ENCODE data around the gene RHOH.

Gene RHOH

DNA sequence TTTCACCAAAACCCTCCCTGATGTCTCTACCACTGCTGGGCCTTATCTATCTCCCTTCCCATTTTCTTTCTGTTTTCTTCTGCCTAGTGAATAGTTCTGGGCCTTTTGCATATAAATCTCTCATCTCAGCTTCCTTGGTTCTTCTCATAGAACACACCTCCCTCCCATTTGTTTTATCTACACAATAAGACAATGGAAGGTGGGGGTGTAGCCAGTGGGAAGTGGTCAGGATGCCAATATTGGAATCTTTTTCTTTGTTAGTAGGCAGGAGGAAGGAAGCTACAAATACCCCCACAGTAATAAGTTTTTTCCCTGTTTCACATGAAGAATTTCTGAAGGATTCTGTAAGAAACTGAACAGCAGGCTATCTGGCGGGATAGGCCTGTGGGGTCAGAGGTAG lies 30.9 kb upstream of the RHOH start:
- Histone ChIP-seq H3K4me3 (no peak overlapping the region), H3K27ac (no peak overlapping the region)
- TF ChIP-seq, protein P1, sequence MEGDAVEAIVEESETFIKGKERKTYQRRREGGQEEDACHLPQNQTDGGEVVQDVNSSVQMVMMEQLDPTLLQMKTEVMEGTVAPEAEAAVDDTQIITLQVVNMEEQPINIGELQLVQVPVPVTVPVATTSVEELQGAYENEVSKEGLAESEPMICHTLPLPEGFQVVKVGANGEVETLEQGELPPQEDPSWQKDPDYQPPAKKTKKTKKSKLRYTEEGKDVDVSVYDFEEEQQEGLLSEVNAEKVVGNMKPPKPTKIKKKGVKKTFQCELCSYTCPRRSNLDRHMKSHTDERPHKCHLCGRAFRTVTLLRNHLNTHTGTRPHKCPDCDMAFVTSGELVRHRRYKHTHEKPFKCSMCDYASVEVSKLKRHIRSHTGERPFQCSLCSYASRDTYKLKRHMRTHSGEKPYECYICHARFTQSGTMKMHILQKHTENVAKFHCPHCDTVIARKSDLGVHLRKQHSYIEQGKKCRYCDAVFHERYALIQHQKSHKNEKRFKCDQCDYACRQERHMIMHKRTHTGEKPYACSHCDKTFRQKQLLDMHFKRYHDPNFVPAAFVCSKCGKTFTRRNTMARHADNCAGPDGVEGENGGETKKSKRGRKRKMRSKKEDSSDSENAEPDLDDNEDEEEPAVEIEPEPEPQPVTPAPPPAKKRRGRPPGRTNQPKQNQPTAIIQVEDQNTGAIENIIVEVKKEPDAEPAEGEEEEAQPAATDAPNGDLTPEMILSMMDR (IDR thresholded peaks at IDR 0.05), result no peak
- DNase-seq (ENCODE audit: low spot score), result no peak

DNA sequence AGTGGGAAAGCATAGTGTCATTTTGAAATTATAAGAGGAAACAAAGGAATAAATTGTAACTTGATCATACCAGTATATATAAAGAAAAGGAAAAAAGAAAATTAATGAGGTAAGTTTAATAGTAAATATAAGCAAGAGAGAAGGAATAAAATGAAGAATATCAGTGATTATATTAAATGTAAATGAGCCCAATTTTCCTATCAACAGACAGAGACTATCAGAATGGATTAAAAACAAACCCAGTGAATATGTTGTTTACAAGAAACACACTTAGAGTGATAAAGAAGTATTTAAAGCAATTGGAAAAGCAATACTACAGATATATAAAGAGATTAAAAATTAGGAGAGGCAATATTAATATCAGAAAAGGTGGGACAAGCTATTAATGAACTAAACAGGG lies 28.8 kb upstream of the RHOH start:
- no peak for DNase-seq (ENCODE audit: low spot score)
- Histone ChIP-seq H3K4me3 (no peak overlapping the region), H3K27ac (no peak overlapping the region)
- TF ChIP-seq, protein P1 (IDR thresholded peaks at IDR 0.05), result no peak

DNA sequence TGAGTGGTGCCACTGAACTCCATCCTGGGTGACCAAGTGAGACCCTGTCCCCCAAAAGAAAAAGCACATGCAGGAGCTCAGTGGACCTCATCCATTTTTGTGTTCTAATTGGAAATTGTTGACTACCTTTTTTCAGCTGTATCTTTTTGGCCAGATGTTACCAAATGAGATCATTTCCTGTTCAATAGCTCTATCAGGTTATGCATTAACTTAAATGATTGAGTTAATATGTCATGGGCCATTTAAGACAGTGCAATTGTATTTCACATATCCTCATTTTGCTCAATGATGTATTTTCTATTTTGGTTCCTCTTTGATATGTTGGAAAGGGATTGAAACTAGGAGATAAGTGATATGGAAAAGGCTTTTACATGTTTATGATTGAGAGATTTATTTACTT lies 26.2 kb upstream of the RHOH start:
- TF ChIP-seq, protein P1 (IDR thresholded peaks at IDR 0.05), result no peak
- H3K4me3 ChIP-seq, result no peak overlapping the region
- H3K27ac ChIP-seq, result no peak overlapping the region
- no peak for DNase-seq (ENCODE audit: low spot score)

DNA sequence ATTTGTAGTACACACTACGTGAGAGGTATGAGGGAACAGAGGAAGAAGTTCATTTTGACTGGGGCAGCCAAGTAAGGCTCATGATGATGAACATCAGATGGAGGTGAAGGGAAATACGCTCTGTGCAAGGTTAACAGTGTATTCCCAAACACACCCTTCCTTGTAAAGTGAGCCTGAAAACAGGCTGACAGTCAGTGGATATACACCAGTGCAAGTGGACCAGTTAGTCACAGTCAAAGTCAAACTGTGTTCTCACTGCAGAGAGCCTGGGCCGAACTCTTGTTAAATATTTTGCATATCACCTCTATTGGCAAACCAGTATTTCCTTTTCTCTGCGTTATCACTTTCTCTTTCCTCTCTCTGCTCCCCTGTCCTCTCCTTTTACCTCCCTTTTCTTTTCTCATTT lies 23.4 kb upstream of the RHOH start:
- no peak for DNase-seq (ENCODE audit: low spot score)
- Histone ChIP-seq H3K27ac (no peak overlapping the region), H3K4me3 (no peak overlapping the region)
- TF ChIP-seq, protein P1 (IDR thresholded peaks at IDR 0.05), result no peak

DNA sequence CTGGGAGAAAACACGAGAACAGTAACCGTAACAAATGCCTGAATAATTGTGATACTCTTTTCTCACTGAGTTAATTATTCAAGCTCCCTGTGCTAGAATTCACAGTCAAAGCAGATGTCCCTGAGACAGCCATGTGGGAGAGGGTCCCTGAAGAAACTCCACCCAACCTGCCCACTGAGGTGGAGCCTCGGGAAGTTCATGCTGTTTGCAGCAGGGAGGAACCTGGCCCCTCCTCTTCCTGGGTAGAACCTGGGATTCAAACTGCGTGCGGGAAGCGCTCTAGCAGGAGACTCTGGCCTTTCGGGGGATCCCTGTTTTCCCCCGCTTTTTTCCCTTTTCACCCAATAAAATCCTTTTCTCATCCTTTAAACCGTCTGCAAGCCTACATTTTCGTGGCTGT lies 20.2 kb upstream of the RHOH start:
- no peak for DNase-seq (ENCODE audit: low spot score)
- Histone ChIP-seq H3K27ac (no peak overlapping the region), H3K4me3 (no peak overlapping the region)
- TF ChIP-seq, protein P1 (IDR thresholded peaks at IDR 0.05), result no peak

DNA sequence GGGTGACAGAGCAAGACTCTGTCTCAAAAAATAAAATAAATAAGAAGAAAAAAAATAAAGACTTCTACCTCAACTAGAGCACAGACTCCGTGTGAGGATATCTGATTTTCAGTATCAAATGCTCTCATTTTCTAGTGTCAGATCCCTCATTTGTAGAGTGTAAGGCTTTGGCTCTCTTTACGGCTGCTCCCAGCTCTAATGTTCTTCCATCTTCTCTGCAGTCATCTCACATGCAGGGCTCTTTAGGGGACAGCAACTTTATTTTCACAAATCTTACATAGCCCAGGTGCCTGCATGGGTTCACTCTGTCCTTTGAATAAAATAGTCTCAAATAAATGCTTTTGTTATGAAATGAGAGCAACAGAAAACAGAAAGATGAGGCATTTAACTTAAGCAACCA lies 19.2 kb upstream of the RHOH start:
- TF ChIP-seq, protein P1 (IDR thresholded peaks at IDR 0.05), result no peak
- no peak for DNase-seq (ENCODE audit: low spot score)
- Histone ChIP-seq H3K27ac (no peak overlapping the region), H3K4me3 (no peak overlapping the region)

DNA sequence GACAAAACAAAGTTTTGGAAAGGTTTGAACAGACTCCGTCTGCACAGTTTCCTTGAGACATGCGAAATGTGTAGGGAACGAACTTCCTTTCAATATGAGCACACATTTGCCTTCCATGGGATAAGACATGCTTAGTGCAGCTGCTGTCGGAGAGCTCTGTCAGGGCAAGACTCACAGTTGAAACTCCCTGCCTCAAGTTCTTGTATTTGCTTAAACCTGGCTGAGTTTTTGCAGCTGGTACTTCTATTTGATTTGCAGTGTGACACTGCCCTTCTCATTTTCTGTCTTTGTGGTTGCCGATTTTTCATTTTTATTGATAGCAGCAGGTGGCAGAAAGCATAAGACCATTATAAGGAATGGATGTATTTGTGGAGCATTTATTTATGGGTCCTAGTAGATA lies 18.2 kb upstream of the RHOH start:
- Histone ChIP-seq H3K4me3 (no peak overlapping the region), H3K27ac (no peak overlapping the region)
- TF ChIP-seq, protein P1 (IDR thresholded peaks at IDR 0.05), result no peak
- no peak for DNase-seq (ENCODE audit: low spot score)

Data from coronary artery (tissue), 2 donors.